Measurements from ENCODE around the gene CYREN. TPM values are rescaled to one million over a fixed set of nuclear protein-coding genes. Genes with fewer than 3 reads are reported as not detected.

Gene CYREN
- total RNA-seq, 1 experiment from 2014 or later: 70.5 TPM

DNA sequence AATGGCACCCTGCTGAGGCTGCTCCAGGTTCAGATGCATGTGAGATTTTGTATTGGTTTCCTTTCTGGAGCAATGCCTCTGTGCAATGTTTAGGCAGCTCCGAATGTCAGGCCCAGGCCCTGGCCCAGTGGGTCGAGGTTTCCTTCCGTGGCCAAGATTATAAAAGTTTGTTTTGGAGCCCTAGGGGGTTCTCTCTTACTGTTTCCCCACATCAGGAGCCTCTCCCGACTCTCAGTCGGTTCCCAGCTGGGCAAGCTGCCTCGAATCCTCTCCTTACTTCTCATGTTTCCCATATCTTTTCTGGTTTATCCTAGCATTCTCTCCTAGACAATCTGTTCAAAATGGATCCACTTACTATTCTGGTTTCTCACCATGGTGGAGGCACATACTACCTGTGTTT is 11.6 kb downstream of the CYREN start:
- ChIA-PET POLR2A (ENCODE audit: unreplicated experiment) (interaction anchor here (0.7 kb wide), 1 partner anchor 556 kb away, joined by 3 read pairs; no protein-coding TSS in a partner anchor), CTCF (no interaction called here)
- no peak for DNase-seq
- H4K20me1 ChIP-seq (ENCODE audit: insufficient read depth): no peaks in the 10 kb centered on the region
- no peak overlapping the region for H3K27ac ChIP-seq
- intact Hi-C loops (cut with micrococcal nuclease; ENCODE audit: unreplicated experiment): no loop called here
- no peaks in the 10 kb centered on the region for H3K9me2 ChIP-seq (ENCODE audit: insufficient read depth)
- H3K9me3 ChIP-seq (ENCODE audit: insufficient read depth, low read depth): peaks cover 32% of the 10 kb centered on the region
- no peak overlapping the region for H3K4me3 ChIP-seq
- no peaks in the 10 kb centered on the region for H3K27me3 ChIP-seq (ENCODE audit: insufficient read depth, low read depth)
- TF ChIP-seq, protein P1, sequence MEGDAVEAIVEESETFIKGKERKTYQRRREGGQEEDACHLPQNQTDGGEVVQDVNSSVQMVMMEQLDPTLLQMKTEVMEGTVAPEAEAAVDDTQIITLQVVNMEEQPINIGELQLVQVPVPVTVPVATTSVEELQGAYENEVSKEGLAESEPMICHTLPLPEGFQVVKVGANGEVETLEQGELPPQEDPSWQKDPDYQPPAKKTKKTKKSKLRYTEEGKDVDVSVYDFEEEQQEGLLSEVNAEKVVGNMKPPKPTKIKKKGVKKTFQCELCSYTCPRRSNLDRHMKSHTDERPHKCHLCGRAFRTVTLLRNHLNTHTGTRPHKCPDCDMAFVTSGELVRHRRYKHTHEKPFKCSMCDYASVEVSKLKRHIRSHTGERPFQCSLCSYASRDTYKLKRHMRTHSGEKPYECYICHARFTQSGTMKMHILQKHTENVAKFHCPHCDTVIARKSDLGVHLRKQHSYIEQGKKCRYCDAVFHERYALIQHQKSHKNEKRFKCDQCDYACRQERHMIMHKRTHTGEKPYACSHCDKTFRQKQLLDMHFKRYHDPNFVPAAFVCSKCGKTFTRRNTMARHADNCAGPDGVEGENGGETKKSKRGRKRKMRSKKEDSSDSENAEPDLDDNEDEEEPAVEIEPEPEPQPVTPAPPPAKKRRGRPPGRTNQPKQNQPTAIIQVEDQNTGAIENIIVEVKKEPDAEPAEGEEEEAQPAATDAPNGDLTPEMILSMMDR (conservative IDR thresholded peaks at IDR 0.05): no peak
- TF ChIP-seq EZH2 (IDR thresholded peaks at IDR 0.05; ENCODE audit: low read depth): no peak
- peaks cover 14% of the 10 kb centered on the region for H3K4me1 ChIP-seq (replicated peaks; ENCODE audit: insufficient read depth)
- BruUV-seq (replicated peaks): no TSS peak
- H2AFZ ChIP-seq: no peak overlapping the region
- H3K36me3 ChIP-seq (ENCODE audit: low read depth): peaks cover 12% of the 10 kb centered on the region; the same call in 1 of the 2 replicates
- no peaks in the 10 kb centered on the region for H3K79me2 ChIP-seq (ENCODE audit: low read depth)
- 0 out of 2 replicates have a peak, but pooled peaks cover 5% of the 10 kb centered on the region for H3F3A ChIP-seq (ENCODE audit: insufficient read depth, low read depth)
- no peak overlapping the region for H3K4me2 ChIP-seq

DNA sequence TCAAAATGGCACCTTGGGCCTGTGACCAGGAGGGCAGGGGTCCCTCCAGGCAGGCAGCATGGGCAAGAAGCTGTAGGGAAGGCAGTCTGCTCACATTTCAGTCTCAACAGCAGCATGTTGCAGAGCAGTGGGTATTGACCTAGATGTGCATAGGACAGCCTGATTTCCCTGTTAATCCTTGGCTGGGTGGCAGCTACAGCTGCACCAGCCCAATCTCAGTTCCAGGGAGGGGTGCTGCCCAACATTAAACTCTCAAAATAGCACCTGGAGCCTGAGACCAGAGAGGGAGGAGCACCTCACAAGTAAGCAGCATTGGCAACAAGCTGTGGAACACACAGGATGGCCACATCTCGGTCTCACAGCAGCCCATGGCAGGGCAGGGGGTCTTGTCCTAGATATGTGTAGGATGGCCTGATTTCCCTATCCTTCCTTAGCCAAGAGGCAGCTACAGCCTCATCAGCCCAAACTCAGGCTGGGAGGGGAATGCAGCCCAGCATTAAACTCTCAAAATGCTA is 12.3 kb downstream of the CYREN start:
- intact Hi-C loops (cut with micrococcal nuclease; ENCODE audit: unreplicated experiment): no loop called here
- Histone ChIP-seq H3K36me3 (ENCODE audit: low read depth) (peaks cover 7% of the 10 kb centered on the region; the same call in 1 of the 2 replicates), H3K4me3 (no peak overlapping the region), H3K79me2 (ENCODE audit: low read depth) (no peaks in the 10 kb centered on the region), H2AFZ (no peak overlapping the region), H3K9me3 (ENCODE audit: insufficient read depth, low read depth) (peaks cover 38% of the 10 kb centered on the region), H4K20me1 (ENCODE audit: insufficient read depth) (no peaks in the 10 kb centered on the region), H3K9me2 (ENCODE audit: insufficient read depth) (no peaks in the 10 kb centered on the region), H3K4me1 (replicated peaks; ENCODE audit: insufficient read depth) (peaks cover 14% of the 10 kb centered on the region), H3K4me2 (no peak overlapping the region), H3K27ac (no peak overlapping the region), H3K27me3 (ENCODE audit: insufficient read depth, low read depth) (no peaks in the 10 kb centered on the region), H3F3A (ENCODE audit: insufficient read depth, low read depth) (0 out of 2 replicates have a peak, but pooled peaks cover under 1% of the 10 kb centered on the region)
- DNase-seq: no peak
- CTCF ChIA-PET: no interaction called here
- TF ChIP-seq, protein P1 (conservative IDR thresholded peaks at IDR 0.05): no peak
- no peak for TF ChIP-seq EZH2 (IDR thresholded peaks at IDR 0.05; ENCODE audit: low read depth)
- POLR2A ChIA-PET (ENCODE audit: unreplicated experiment): no interaction called here
- no TSS peak for BruUV-seq (replicated peaks)

DNA sequence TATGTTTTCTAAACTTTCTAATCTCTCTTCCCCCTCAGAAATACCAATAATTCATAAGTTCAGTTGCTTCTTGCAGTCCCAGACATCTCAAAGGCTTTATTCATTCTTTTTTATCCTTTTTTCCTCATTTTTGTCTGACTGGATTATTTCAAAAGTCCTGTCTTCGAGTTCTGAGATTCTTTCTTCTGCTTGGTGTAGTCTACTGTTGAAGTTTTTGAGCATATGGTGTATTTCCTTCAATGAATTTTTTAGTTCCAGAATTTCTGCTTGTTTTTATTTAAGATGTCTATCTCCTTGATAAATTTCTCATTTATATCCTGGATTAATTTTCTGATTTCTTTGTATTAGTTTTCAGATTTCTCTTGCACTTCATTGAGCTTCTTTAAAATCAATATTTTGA is 14.2 kb downstream of the CYREN start:
- no TSS peak for BruUV-seq (replicated peaks)
- no peaks in the 10 kb centered on the region for H3K9me2 ChIP-seq (ENCODE audit: insufficient read depth)
- peaks cover 14% of the 10 kb centered on the region for H3K4me1 ChIP-seq (replicated peaks; ENCODE audit: insufficient read depth)
- no peaks in the 10 kb centered on the region for H3K27me3 ChIP-seq (ENCODE audit: insufficient read depth, low read depth)
- no peak overlapping the region for H3K27ac ChIP-seq
- no peak for TF ChIP-seq EZH2 (IDR thresholded peaks at IDR 0.05; ENCODE audit: low read depth)
- TF ChIP-seq, protein P1 (conservative IDR thresholded peaks at IDR 0.05): no peak
- H3K9me3 ChIP-seq (ENCODE audit: insufficient read depth, low read depth): peaks cover 40% of the 10 kb centered on the region
- DNase-seq: no peak
- POLR2A ChIA-PET (ENCODE audit: unreplicated experiment): no interaction called here
- CTCF ChIA-PET: no interaction called here
- no peaks in the 10 kb centered on the region for H3K79me2 ChIP-seq (ENCODE audit: low read depth)
- intact Hi-C loops (cut with micrococcal nuclease; ENCODE audit: unreplicated experiment): no loop called here
- no peak overlapping the region for H3K4me2 ChIP-seq
- H3F3A ChIP-seq (ENCODE audit: insufficient read depth, low read depth): no peaks in the 10 kb centered on the region
- no peak overlapping the region for H2AFZ ChIP-seq
- no peak overlapping the region for H3K4me3 ChIP-seq
- peaks cover 7% of the 10 kb centered on the region; the same call in 1 of the 2 replicates for H3K36me3 ChIP-seq (ENCODE audit: low read depth)
- no peaks in the 10 kb centered on the region for H4K20me1 ChIP-seq (ENCODE audit: insufficient read depth)
